Erythroblast (primary cell): ENCODE measurements around the gene RASL10A.

Experiments
- GATA1 ChIP-seq: IDR thresholded peaks from 2 replicates; pipeline ENCODE4 v1.6.1; 2011; ENCODE audit warnings: low read depth, mild to moderate bottlenecking, control low read depth, low read length, moderate library complexity
- POLR2A ChIP-seq: IDR thresholded peaks from 2 replicates; pipeline ENCODE4 v1.6.1; 2011; ENCODE audit warnings: mild to moderate bottlenecking, low read length

DNA sequence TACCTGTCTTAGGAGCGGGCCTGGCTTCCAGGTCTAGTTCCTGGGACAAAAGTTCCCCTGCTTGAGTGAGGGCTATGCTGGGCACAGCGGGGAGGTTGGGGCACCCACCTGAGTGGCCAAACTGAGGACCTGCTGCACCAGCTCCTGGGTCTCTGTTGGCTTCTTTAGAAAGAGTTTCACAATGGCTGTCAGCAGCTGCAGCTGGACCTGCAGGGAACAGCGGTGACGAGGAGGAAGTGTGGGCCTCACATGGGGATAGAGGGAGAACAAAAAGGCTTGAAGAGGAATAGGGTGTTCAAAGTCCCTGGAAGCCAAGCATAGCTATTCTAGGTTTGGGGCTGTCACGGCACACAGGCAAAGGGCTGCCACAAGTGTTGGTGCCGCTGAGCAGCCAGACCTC lies 26.7 kb upstream of the RASL10A start:
- TF ChIP-seq POLR2A, result no peak
- TF ChIP-seq GATA1, result no peak
